HG03064 (cell line): ENCODE data around the gene CHL1.

Experiments
- ATAC-seq: cut with Tn5 transposase; IDR thresholded peaks from one replicate; pipeline ENCODE4 v1.9.1; 2021; ENCODE audit warnings: low read depth; ENCODE audit not compliant: unreplicated experiment

Gene CHL1

GRCh38 chr3:277873-278272, 81.3 kb downstream of the CHL1 start:
- no peak for ATAC-seq

GRCh38 chr3:278300-279064, 81.9 kb downstream of the CHL1 start:
- ATAC-seq = peak; percentile 85

DNA sequence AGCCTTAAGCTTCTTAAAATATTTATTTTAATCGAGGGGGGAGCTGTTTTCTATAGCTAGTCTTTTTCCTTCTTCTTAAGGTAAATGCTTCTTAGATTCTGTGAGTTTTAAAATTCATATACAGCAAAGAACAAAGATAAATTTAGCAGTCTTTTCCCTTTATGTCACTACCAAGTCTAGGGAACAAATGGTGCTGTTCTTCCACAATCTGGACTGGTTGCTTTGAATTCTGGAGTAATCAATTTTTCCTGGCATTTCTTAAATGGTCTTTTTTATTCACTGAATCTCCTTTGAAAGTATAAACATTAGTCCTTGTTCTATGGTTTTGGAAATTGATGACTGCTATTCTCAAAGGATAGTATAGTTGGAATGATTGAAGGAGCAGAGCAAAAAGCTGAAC, 82.8 kb downstream of the CHL1 start:
- ATAC-seq = no peak

- ATAC-seq = no peak
These were observed 84.1 kb downstream of the CHL1 start for GRCh38 chr3:280681-281080.

DNA sequence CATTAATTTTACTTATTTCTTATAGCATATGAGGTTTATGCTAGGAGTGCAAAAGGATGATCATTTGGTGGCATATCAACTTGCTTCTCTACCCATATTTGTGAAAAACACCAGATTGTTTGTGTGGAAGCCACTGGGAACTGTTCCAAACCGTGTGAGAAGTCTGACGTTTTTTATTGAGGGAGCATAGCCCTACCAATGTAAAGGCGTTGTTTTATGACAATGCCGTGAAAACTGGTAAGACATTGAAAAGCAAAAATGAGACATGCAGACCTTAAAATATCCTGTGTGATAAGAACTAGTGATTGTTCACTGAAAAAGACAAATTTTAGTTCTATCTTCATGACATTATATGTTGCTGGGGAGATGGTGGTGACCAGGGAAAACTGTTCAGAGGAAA, 87.8 kb downstream of the CHL1 start:
- no peak for ATAC-seq

DNA sequence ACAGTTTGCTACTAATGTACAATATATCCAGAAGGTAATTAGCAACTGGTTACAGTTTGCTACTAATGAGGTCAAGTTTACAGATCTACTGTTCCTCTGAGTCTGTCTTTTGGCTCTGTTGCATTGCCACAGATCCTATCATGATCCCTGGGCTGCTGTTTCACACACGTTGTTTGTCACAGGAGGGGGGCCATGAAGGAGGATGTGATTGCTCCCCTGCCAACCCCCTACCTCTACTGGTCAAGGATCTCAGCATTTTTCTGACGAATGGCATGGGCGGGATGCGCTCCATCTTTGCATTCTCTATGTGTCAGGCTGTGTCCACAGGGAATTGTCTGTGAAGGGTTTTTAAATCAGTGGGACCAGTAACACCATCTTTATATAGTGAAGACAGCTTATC, 91.9 kb downstream of the CHL1 start:
- no peak for ATAC-seq

DNA sequence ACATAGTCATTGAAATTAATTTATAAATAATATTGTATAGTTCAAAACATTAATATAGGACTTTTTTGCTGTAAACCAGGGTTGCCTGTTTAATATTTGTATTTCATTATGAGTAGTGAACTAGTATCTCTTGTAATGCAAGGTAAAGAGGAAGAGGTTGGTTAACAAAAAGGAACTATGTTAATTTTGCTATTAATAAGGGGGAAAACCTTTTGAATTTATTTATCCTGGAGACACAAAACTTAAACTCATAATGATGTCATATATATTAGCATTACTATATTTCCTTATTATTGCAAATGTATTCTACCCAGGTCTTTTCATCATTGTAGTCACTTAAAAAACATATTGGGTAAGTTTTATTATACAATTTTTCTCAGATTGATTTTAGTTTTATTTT, 94.5 kb downstream of the CHL1 start:
- no peak for ATAC-seq

DNA sequence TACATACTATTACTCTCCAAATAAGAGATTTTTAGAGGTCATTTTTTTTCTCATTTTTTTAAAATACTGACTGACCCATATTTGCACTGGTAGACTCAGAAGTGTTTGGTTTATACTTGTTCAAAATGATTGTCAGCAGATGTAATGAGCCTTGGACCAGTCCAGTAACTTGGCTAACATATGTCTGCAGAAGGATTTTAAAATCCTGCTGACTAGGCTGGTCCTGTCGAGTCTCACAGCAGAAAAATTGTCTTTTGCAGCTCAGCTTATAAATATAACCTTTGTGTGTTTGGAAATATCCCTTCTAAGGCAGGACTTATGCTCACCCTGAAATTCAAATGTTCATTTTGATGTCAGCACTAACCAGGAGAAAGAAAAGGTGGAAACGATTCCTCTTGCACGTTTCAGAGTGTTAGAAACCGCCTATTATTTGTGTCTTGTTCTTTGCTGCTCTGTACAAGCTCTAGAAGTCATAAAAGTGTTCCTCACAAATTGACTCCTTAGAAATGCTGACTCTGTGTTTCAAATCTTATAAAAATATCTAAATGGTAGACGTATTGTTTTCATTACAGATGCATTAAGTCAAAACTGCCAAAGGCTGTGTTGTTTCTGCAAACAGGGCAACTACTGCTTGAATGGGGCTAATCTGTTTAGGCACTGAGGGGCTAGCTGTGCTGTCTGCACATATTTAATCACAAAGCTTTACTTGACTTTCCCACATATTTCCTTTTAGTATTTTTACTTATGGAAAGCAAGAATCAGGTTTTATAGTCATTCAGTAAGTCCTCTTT, 95.3 kb downstream of the CHL1 start:
- ATAC-seq = no peak

DNA sequence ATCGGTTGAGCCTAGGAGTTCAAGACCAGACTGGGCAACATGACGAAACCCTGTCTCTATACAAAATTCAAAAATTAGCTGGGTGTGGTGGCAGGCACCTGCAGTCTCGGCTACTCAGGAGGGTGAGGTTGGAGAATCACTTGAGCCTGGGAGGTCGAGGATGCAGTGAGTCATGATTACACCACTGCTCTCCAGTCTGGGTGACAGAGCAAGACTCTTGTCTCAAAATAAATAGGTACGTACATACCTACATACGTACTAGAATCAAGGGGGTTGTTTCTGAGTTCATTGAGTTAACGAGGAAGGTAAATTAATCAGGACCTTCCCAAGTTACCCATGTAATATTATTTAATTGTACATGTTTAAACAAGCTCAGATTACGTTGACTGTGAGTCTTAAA, 97.5 kb downstream of the CHL1 start:
- ATAC-seq = no peak

- no peak for ATAC-seq
These were observed 98.0 kb downstream of the CHL1 start for GRCh38 chr3:294581-294980.

- ATAC-seq = no peak
These were observed 98.6 kb downstream of the CHL1 start for GRCh38 chr3:295166-295565.

DNA sequence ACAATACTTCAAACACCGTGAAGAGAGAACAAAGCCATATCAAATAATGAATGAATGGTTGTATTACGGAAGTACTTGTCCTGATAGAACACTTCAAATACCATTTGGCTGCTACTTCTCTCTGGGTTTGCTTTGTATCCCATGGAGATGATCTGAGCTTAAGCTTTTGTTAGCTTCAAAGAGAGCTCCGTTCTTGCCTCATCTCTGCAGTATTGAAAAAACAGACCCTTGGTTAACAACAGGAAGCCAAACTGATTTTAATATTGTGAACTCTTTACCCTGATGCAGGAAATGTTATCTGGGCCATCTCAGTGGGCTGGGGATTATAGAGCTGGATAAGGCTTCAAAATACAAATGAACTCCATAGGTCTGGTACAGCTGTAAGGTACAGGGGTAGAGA, 101.0 kb downstream of the CHL1 start:
- no peak for ATAC-seq

DNA sequence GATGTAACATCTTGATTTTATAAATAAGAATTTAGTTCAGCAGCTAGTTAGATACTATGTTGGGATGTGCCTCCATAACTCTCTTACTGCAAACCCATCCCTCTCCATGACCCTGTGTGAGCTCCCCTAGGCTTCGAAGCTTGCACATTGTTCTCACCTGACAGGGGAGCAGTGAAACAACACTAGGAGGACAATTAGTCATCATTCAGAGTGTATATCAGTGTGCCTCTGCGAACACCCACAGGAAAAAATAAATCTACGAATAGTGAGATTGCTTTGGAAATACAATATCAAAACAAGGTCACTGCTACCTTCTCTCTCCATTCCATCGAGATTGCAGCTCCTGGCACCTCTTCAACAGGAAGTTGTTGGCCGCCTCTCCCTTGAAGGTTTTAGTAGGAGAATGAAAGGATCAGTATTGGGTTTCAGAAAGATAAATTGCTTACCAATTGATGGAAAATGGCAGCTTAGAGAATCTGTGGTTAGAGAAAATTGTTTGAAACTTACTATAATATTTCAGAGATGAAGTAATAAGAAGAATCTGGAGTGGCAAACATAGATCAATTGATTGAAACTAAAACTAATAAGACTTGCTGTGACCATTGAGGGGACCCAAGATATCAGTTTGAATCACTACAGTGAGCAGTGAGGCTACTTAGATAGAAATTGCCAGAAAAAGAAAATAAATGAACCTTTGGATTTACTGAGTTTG, 103.2 kb downstream of the CHL1 start:
- ATAC-seq = peak; percentile 72

DNA sequence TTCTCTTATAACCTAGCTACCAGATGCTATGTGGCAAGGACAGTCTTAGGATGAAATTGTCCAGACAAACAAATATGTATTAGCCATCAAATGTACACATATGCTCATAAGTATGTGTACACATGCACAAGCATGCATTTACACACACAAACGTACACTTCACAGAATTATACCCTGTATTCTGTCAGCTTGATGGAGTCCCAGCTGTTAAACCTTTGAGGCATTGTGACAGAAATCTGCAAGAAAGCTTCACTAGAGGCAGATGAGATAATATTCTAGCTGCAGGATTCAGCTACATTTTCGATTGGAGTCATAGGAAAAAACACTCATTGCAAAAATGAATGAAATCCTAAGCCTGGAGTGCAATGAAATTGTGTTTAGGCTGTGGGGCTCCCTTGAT, 110.6 kb downstream of the CHL1 start:
- no peak for ATAC-seq

GRCh38 chr3:308597-309321, 112.2 kb downstream of the CHL1 start:
- no peak for ATAC-seq

DNA sequence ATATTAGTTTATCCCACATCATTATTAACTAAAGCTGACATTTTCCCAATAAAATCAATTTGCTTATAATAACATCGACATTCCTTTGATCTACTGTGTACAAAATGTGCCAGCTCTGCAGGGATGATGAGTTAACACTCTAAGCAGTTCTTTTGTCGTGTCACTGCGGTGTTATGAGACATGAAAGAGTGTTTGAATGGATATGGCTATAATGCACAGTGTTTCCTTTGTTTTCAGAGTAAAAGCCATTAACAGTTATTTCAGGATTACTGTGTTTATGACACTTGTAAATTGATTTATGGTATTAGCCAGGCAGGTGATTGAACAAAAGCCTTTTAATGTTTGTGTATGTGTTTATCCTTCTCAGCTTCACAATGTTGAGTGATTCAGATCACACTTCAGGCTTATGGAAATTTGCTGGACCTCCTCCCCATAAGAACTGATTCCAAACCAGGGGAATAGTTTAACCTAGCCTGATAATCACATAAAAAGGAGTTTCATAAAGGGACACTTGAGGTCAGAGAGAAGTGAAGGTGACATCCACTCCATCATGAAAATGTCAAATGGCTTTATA, 115.7 kb downstream of the CHL1 start:
- no peak for ATAC-seq

DNA sequence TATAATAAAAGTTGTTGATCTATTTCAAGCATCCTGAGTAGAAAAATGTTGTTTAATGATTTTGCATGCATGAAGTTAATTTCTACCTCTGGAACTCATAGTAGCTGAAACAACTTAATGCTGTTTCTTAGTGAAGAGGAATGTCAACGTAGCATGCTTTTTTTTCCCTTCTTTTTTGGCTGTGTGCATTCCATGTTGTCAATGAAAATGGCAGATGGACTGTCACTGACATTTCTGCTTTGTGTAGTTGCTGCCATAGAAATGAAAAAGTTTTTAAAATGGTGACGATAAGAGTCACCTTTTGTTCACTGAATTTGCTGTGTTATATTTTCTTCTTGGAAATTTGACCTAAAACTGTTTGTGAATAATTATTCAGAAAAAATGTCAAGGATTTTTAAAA, 116.3 kb downstream of the CHL1 start:
- no peak for ATAC-seq

GRCh38 chr3:317012-317411, 120.4 kb downstream of the CHL1 start:
- ATAC-seq = no peak

- no peak for ATAC-seq
These were observed 122.3 kb downstream of the CHL1 start for GRCh38 chr3:318903-319302.

GRCh38 chr3:324423-324822, 127.9 kb downstream of the CHL1 start:
- ATAC-seq = no peak

GRCh38 chr3:325495-325894, 128.9 kb downstream of the CHL1 start:
- ATAC-seq = no peak
